Activated naive CD4-positive, alpha-beta T cell treated with anti-CD3 and anti-CD28 coated beads, Interleukin-2, amount 50 U/mL, for 72 hours (primary cell): Measurements from ENCODE around the gene GPC5. TPM values are rescaled to one million over a fixed set of nuclear protein-coding genes. Genes with fewer than 3 reads are reported as not detected.

ENCODE experiments used
- ATAC-seq, 2 donors: fragments of 150-1000 bp; cut with Tn5 transposase; 2 replicates each; pipeline ENCODE4 v1.10.0; 2021; ENCODE audit warnings: mild to moderate bottlenecking in 2 of 2, moderate library complexity in 2 of 2
- DNase-seq, 2 donors: peaks; one replicate each; pipeline ENCODE4 v3.0.0; 2021 to 2022; ENCODE audit warnings: low spot score in 2 of 2
- H3K27ac Mint-ChIP-seq, 2 donors: one replicate each; pipeline ENCODE4 v1.8.0; 2022; ENCODE audit warnings: mild to moderate bottlenecking in 2 of 2, mixed read lengths in 2 of 2
- H3K36me3 Mint-ChIP-seq, 2 donors: one replicate each; pipeline ENCODE4 v1.8.0; 2022; ENCODE audit warnings: mixed read lengths in 2 of 2
- H3K9me3 Mint-ChIP-seq, 2 donors: one replicate each; pipeline ENCODE4 v1.8.0; 2022; ENCODE audit warnings: mixed read lengths in 2 of 2
- total RNA-seq, 2 donors: library from RNA; stranded (reverse); gene quantifications; one replicate each; pipeline ENCODE4 v1.2.3, GENCODE V29; 2022

GPC5 gene
- total RNA-seq, 2 donors from 2014 or later: 0.11 to 0.78 TPM

- DNase-seq (no peak), ATAC-seq (no peak)
- peak overlapping the region in 1 of 2 donors; percentile 18 for H3K27ac Mint-ChIP-seq
- H3K9me3 Mint-ChIP-seq: no peaks in the 10 kb centered on the region
- peaks cover 0 to 20% of the 10 kb centered on the region in 2 donors for H3K36me3 Mint-ChIP-seq
These were observed 38.1 kb upstream of the GPC5 start for GRCh38 chr13:91360246-91360751.

DNA sequence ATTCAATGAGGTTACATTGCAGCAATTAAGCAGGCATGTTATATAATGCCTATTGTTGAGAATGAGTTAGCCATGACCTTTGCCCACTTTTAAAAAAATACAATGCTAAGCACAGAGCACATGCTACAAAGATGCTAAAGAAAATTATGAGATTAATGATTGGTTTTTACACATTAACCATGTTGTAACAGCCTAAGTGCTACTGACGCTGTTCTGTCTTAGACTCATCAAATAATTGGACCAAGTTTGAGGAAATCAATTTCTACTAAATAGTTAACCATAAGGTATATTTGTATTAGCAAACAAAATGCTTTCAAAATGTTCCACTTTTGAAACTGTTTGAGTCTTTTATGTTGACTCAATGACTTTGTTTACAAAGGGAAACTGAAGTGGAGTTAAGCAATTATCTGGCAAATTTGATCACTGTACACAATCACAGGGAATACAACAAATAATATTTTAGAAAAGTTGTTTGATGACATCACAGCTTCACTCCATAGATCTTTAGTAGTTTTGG lies 36.6 kb upstream of the GPC5 start:
- peaks cover 0 to 7% of the 10 kb centered on the region in 2 donors for H3K36me3 Mint-ChIP-seq
- H3K27ac Mint-ChIP-seq: no peak overlapping the region
- DNase-seq (no peak), ATAC-seq (no peak)
- H3K9me3 Mint-ChIP-seq: peaks cover under 1 to 3% of the 10 kb centered on the region in 2 donors

DNA sequence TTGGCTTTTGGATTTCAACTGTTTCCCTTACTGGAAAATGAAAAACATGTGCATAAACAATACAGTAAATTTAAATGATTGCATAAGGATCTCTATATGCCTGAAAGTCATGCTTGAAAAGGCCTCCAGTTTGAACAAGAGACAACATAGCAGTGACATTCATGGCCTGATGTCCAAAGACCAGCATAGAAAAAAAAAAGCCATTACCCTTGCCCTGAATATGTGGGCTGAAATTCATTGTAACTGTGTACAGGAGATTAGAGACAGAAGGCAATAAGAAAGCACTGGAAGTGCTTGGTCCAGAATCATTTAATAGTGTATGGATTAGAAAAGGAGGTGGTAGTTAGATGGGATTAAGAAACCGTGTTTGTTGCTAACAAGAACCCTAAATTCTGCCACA lies 35.5 kb upstream of the GPC5 start:
- DNase-seq: no peak
- Mint-ChIP-seq H3K9me3 (peaks cover 3 to 6% of the 10 kb centered on the region in 2 donors), H3K36me3 (no peaks in the 10 kb centered on the region), H3K27ac (no peak overlapping the region)
- no peak for ATAC-seq

DNA sequence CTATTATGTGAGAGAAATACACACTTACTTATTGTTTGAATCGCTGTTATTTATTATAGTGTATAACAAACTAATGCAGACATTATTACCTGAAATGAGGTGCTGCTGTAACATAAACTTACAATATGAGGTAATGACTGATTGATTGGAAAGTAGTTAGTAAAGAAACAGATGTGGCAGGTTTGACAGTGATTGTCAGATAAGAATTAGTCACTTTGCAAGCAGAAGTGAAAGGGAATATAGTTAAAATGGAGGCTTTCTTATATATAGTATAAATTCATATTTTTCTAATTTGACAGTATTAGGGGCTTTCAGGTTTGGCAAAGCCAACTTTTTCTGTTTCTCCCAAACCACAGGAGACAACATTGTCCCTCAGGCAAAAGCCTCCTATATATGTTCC lies 30.3 kb upstream of the GPC5 start:
- Mint-ChIP-seq H3K9me3 (peaks cover 3 to 6% of the 10 kb centered on the region in 2 donors), H3K36me3 (no peaks in the 10 kb centered on the region), H3K27ac (peak overlapping the region in 1 of 2 donors; percentile 88)
- ATAC-seq (no peak), DNase-seq (no peak)

GRCh38 chr13:91368676-91369440 lies 29.6 kb upstream of the GPC5 start:
- Mint-ChIP-seq H3K36me3 (no peaks in the 10 kb centered on the region), H3K27ac (peak overlapping the region; percentile 75 to 88), H3K9me3 (peaks cover 3 to 6% of the 10 kb centered on the region in 2 donors)
- DNase-seq: peak in 1 of 2 donors; percentile 17
- peak; percentile 84 to 88 for ATAC-seq

DNA sequence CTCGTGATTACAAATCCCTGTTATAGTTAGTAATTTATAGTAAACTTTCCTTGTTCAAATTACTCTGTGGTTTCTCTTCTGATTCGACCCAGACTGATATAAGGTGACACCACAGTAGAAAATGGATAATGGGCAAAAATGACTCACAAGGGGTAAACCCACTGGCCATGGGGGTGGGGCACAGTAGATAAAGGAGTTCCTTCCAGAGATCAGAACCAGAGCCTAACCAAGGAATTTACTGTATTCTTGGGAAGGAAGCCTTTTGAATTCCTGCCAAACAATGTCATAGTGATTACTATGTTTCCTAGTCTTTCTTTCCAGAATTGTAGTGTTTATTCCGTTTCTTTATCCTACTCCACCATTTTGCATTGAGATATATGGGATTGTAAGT lies 29.0 kb upstream of the GPC5 start:
- peaks cover 3 to 6% of the 10 kb centered on the region in 2 donors for H3K9me3 Mint-ChIP-seq
- H3K27ac Mint-ChIP-seq: peak overlapping the region; percentile 75 to 88
- no peaks in the 10 kb centered on the region for H3K36me3 Mint-ChIP-seq
- peak; percentile 66 to 84 for ATAC-seq
- DNase-seq: peak in 1 of 2 donors; percentile 36

GRCh38 chr13:91370501-91370900 lies 27.9 kb upstream of the GPC5 start:
- no peak for ATAC-seq
- no peak for DNase-seq
- no peak overlapping the region for H3K27ac Mint-ChIP-seq
- H3K9me3 Mint-ChIP-seq: peaks cover 3 to 6% of the 10 kb centered on the region in 2 donors
- no peaks in the 10 kb centered on the region for H3K36me3 Mint-ChIP-seq

DNA sequence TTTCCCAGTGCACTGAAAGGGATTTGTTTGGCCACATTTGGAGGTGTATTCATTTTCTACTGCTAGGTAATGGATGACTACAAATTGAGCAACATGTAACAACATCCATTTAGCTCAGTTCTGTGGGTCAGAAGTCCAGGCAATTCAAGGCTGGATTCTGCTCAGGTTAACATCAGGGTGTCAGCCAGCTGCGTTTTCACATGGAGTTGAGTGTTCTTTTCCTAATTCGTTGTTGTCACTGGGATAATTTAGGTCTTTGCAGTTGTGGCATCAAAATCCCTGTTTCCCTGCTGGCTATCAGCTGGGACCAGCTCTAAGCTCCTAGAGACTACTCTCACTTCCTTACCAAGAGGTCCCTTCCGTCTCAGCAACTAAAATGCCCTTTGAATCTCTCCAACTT lies 25.5 kb upstream of the GPC5 start:
- no peak for ATAC-seq
- Mint-ChIP-seq H3K27ac (no peak overlapping the region), H3K9me3 (no peaks in the 10 kb centered on the region), H3K36me3 (no peaks in the 10 kb centered on the region)
- no peak for DNase-seq

DNA sequence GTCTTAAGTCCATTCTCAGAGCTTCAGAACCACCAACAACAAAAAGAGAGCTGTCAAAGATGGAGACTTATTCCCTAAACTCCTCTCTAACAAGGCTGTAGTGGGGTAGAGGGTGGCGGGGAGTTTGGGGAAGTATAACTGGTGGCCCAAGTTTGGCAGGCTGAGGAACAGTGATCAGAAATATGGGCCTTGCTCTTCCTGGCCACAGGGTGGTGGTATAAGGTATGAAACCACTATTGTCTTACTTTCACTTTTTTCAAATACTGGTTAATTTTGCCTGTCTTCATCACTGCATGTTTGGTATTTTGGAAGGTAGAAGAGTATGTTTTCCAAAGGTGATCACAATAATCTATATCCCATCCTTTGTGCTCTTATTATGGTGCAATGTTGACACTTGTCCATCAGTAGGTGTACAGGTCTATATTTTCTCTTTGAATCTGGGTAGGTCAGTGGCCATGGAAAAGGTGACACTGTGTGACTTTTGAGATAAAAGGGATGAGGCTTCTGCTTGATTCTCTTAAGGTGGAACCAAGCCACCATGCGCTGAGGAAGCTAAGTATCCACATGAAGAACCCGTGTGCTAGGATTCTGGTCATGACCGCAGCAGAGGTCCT lies 23.2 kb upstream of the GPC5 start:
- no peaks in the 10 kb centered on the region for H3K9me3 Mint-ChIP-seq
- H3K27ac Mint-ChIP-seq: no peak overlapping the region
- DNase-seq (no peak), ATAC-seq (peak; percentile 81 to 90)
- H3K36me3 Mint-ChIP-seq: no peaks in the 10 kb centered on the region

DNA sequence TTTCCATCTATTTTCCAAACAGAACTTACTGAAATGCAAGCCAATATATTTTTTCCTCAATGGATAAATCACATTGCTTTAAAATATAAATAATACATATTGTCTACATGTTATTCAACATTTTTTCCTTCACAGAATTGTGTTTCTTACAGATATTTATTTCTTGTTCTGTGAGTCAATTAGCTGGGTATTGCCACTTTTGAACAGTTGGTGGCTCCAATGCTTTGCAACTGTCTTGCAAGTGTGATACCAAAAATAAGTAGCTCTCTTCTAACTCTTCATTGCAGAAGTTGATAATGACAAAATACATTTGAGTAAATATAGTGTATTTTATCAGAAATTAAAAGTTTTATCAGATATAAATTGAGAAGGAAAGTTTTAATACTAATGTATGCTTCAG lies 17.1 kb upstream of the GPC5 start:
- no peak for ATAC-seq
- H3K9me3 Mint-ChIP-seq: no peaks in the 10 kb centered on the region
- no peaks in the 10 kb centered on the region for H3K36me3 Mint-ChIP-seq
- no peak for DNase-seq
- H3K27ac Mint-ChIP-seq: no peak overlapping the region

- no peaks in the 10 kb centered on the region for H3K9me3 Mint-ChIP-seq
- no peaks in the 10 kb centered on the region for H3K36me3 Mint-ChIP-seq
- peak; percentile 39 to 70 for ATAC-seq
- H3K27ac Mint-ChIP-seq: no peak overlapping the region
- DNase-seq: no peak
These were observed 14.6 kb upstream of the GPC5 start for GRCh38 chr13:91383836-91384235.

DNA sequence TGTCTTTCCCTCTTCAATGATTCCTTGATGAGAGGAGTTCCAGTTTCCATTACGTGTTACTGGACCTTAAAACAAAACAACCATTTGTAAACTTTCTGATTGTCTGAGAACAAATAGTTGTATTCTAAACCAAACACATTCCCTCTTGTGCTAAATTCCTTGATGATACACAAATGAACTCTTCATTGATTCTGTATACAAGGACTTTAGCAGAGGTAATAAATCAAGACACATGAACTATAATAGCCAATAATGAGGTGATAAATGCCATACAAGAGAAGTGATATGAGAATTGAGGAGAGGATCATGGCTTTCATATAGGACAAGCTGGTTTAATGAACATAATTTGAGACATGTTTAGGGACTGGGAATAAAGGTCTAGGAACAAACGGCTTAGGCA lies 13.5 kb upstream of the GPC5 start:
- no peak overlapping the region for H3K27ac Mint-ChIP-seq
- no peak for ATAC-seq
- no peak for DNase-seq
- H3K9me3 Mint-ChIP-seq: no peaks in the 10 kb centered on the region
- no peaks in the 10 kb centered on the region for H3K36me3 Mint-ChIP-seq

DNA sequence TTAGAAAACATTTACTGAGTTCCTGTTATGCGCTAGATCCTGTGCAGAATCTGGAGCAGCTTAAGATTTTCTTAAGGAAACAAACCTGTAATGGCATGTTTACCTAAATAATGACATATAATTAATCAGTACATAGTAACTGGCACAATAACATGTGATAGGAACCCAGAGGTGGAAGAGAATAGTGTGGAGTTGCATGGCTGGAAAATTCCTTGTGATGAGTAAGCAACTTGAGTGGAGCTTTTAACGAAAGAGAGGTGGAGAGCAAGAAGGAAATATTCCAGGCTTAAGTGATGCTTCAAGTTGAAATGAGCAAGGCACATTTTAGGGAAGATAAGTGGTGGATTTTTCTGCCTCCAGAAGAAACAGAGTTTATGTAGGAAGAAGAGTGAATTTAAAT lies 9.2 kb upstream of the GPC5 start:
- DNase-seq: no peak
- Mint-ChIP-seq H3K9me3 (no peaks in the 10 kb centered on the region), H3K27ac (no peak overlapping the region), H3K36me3 (no peaks in the 10 kb centered on the region)
- ATAC-seq: no peak

DNA sequence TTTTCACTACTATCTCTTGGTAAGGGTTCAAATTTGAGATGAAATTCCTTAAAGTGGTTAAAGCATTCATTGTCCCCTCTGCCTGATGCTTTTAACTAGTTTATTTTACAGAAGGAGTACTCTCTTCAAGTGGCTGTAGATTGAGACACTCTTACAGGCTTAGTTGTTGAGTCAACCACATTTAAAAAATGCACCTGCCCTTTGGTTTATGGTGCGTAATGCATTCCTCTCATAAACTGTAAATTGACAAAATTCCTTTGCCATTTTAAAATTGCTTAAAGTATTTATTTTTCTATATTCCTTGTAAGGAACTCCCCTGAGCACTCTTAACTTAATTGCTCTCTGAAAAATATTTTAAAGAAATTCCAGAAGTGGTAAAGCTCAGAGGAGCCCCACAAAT lies 826 bp upstream of the GPC5 start:
- ATAC-seq (no peak), DNase-seq (no peak)
- no peaks in the 10 kb centered on the region for H3K9me3 Mint-ChIP-seq
- H3K27ac Mint-ChIP-seq: no peak overlapping the region
- no peaks in the 10 kb centered on the region for H3K36me3 Mint-ChIP-seq

GRCh38 chr13:91399189-91400062 lies 1.0 kb downstream of the GPC5 start:
- no peaks in the 10 kb centered on the region for H3K9me3 Mint-ChIP-seq
- no peaks in the 10 kb centered on the region for H3K36me3 Mint-ChIP-seq
- ATAC-seq: peak; percentile 2 to 12
- DNase-seq: no peak
- H3K27ac Mint-ChIP-seq: no peak overlapping the region

DNA sequence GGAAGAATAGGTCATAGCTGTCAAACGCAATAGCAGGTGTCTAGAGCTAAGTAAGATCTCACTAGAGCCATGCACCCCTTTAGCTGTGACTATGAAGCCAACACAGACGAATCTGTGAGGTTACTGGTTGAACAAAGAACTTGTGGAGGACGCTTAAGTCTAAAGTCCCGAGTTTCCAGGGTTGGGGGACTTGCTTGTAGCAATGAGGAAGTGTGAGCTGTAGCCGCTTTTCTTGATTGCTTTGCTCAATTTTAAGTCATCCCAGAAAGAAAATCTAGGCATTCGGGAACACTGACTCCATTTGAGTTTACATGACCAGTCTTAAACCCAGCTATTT lies 1.6 kb downstream of the GPC5 start:
- ATAC-seq: no peak
- no peaks in the 10 kb centered on the region for H3K9me3 Mint-ChIP-seq
- no peak for DNase-seq
- H3K27ac Mint-ChIP-seq: no peak overlapping the region
- no peaks in the 10 kb centered on the region for H3K36me3 Mint-ChIP-seq

- Mint-ChIP-seq H3K27ac (no peak overlapping the region), H3K36me3 (no peaks in the 10 kb centered on the region), H3K9me3 (no peaks in the 10 kb centered on the region)
- ATAC-seq (no peak), DNase-seq (no peak)
These were observed 2.2 kb downstream of the GPC5 start for GRCh38 chr13:91400671-91401070.
